ENCODE data around the gene HS3ST3A1. TPM values are rescaled to one million over a fixed set of nuclear protein-coding genes. Genes with fewer than 3 reads are reported as not detected.

HS3ST3A1 gene
- total RNA-seq, 1 experiment from 2014 or later: 3.4 TPM

GRCh38 chr17:13490906-13491482 is 110.7 kb downstream of the HS3ST3A1 start:
- no peak overlapping the region for H3K18ac ChIP-seq (ENCODE audit: insufficient read length, low read depth, low read length)
- no peak overlapping the region for H3T11ph ChIP-seq (ENCODE audit: low read length)
- H3K27ac ChIP-seq (ENCODE audit: insufficient read length, low read depth, low read length): no peak overlapping the region
- TF ChIP-seq CTCF (conservative IDR thresholded peaks at IDR 0.05): no peak
- no peaks in the 10 kb centered on the region for H3K79me2 ChIP-seq (ENCODE audit: insufficient read depth, low read length)
- no peaks in the 10 kb centered on the region for H3K9me3 Mint-ChIP-seq
- no peaks in the 10 kb centered on the region for H3K27me3 Mint-ChIP-seq (ENCODE audit: low read depth)
- H2BK5ac ChIP-seq (ENCODE audit: insufficient read length, low read length): no peak overlapping the region
- H4K5ac ChIP-seq (ENCODE audit: insufficient read length, low read depth, low read length): no peak overlapping the region
- no peak overlapping the region for H3K56ac ChIP-seq (ENCODE audit: insufficient read length, low read depth, low read length)
- DNase-seq: no peak
- H2AFZ ChIP-seq (ENCODE audit: low read length): no peak overlapping the region
- no peak overlapping the region for H2BK15ac ChIP-seq (ENCODE audit: low read depth, low read length)
- WGBS (ENCODE audit: extremely low coverage, insufficient read length, low lambda C conversion rate): no CpG with 5 or more reads among the region's 5 CpGs
- H3K27me3 ChIP-seq (ENCODE audit: insufficient read depth, low read length): no peaks in the 10 kb centered on the region
- peaks cover 0 to 8% (median 4%) of the 10 kb centered on the region in 3 experiments; a peak in 4 of 7 replicates for H3K36me3 Mint-ChIP-seq (ENCODE audit: insufficient read depth in 1 of 3, low read depth in 3 of 3)
- no peaks in the 10 kb centered on the region for H4K20me1 ChIP-seq (ENCODE audit: control insufficient read depth, insufficient read depth, insufficient read length)
- H2AK5ac ChIP-seq (ENCODE audit: insufficient read length, low read length): no peak overlapping the region
- no peak overlapping the region for H3K9ac ChIP-seq (ENCODE audit: extremely low read depth, insufficient read length, low read length)
- no peaks in the 10 kb centered on the region for H3K79me1 ChIP-seq (ENCODE audit: insufficient read depth, low read depth, low read length, poor library complexity, severe bottlenecking)
- H3K23me2 ChIP-seq (ENCODE audit: insufficient read length, low read depth, low read length, poor library complexity, severe bottlenecking): no peaks in the 10 kb centered on the region
- H2BK20ac ChIP-seq (ENCODE audit: low read depth, low read length, poor library complexity, severe bottlenecking): no peak overlapping the region
- no peak overlapping the region for H3K4me2 ChIP-seq (ENCODE audit: insufficient read depth, insufficient read length, low read length)
- H3K23ac ChIP-seq (ENCODE audit: insufficient read length, low read depth, low read length): no peak overlapping the region
- no peaks in the 10 kb centered on the region for H3K4me1 ChIP-seq (ENCODE audit: insufficient read depth, low read length)
- no peak overlapping the region for H2BK120ac ChIP-seq (ENCODE audit: low read depth, low read length, poor library complexity, severe bottlenecking)
- no peak overlapping the region for H3K14ac ChIP-seq (ENCODE audit: insufficient read depth, low read length)
- H3K27ac Mint-ChIP-seq: no peak overlapping the region
- H4K91ac ChIP-seq (ENCODE audit: insufficient read length, low read depth, low read length): no peak overlapping the region
- no peaks in the 10 kb centered on the region for H3K9me3 ChIP-seq (ENCODE audit: control insufficient read depth, low read depth, low read length)
- no peak overlapping the region for H3K4me3 Mint-ChIP-seq
- no peak overlapping the region for H2BK12ac ChIP-seq (ENCODE audit: insufficient read length, low read depth, low read length)
- peaks cover 2 to 3% of the 10 kb centered on the region in 2 experiments for H3K4me1 Mint-ChIP-seq
- no peak overlapping the region for H3K4ac ChIP-seq (ENCODE audit: low read depth, low read length)
- no peak overlapping the region for H4K8ac ChIP-seq (replicated peaks; ENCODE audit: insufficient read length, low read depth, low read length)
